ENCODE measurements around the gene PAK5.

Gene PAK5

DNA sequence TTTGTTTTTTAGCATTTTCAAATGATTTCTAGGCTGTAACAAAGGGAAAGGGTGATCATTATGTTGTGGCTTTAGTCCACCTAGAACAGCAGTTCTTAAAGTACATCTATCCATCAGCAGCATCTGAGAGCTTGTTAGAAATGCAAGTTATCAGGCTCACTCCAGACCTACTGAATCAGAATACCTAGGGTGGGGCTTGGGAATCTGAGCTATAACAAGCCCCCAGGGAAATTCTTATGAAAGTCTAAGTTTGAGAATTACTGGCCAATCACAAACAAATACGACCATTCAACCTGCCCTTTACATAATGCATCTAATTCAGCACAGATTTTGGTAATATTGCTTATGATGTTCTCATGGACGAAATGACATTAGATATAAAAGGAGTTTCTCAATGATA, 201.0 kb downstream of the PAK5 start:
- intact Hi-C loops (cut with DNase I; ENCODE audit: low total_unique reads) = no loop called here
- H3K4me3 ChIP-seq = no peak overlapping the region

GRCh38 chr20:9635750-9636149, 203.1 kb downstream of the PAK5 start:
- Histone ChIP-seq H3K27ac (no peak overlapping the region), H3K36me3 (no peaks in the 10 kb centered on the region), H3K9me3 (no peaks in the 10 kb centered on the region), H3K4me3 (no peak overlapping the region), H3K4me1 (no peaks in the 10 kb centered on the region), H3K27me3 (no peaks in the 10 kb centered on the region)
- TF ChIP-seq CTCF (IDR thresholded peaks at IDR 0.05) = no peak
- intact Hi-C loops (cut with DNase I; ENCODE audit: low total_unique reads) = no loop called here
- no peak for DNase-seq

More for the DNA sequence above, 201.0 kb downstream of the PAK5 start:
- TF ChIP-seq CTCF (IDR thresholded peaks at IDR 0.05) = no peak
- DNase-seq = no peak
- H3K9me3 ChIP-seq = no peaks in the 10 kb centered on the region
- H3K4me1 ChIP-seq = no peaks in the 10 kb centered on the region
- no peak overlapping the region for H3K27ac ChIP-seq
- H3K36me3 ChIP-seq = no peaks in the 10 kb centered on the region
- H3K27me3 ChIP-seq = no peaks in the 10 kb centered on the region

DNA sequence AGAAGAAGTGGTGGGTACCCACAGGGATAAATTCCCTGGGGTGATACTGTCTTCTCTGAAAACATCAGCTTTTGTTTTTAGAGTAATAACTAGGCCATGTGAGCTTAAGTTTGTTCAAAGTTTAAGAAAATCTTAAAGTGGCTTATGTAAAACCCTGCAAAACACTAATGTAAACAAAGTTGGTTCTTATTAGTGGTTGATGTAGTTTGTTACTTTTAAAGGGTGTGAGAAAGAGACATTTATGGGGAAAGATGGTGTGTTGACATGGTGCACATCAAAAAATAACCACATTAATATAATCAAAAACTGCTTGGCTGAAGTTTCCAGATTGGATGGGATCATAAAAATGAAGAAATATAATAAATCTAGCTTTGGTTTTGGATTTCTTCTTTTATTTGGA, 204.5 kb downstream of the PAK5 start:
- Histone ChIP-seq H3K27ac (no peak overlapping the region), H3K27me3 (no peaks in the 10 kb centered on the region), H3K36me3 (no peaks in the 10 kb centered on the region), H3K9me3 (no peaks in the 10 kb centered on the region), H3K4me1 (no peaks in the 10 kb centered on the region), H3K4me3 (no peak overlapping the region)
- intact Hi-C loops (cut with DNase I; ENCODE audit: low total_unique reads) = no loop called here
- DNase-seq = no peak
- TF ChIP-seq CTCF (IDR thresholded peaks at IDR 0.05) = no peak

GRCh38 chr20:9632991-9633390, 205.9 kb downstream of the PAK5 start:
- no peaks in the 10 kb centered on the region for H3K9me3 ChIP-seq
- no peaks in the 10 kb centered on the region for H3K27me3 ChIP-seq
- no peak overlapping the region for H3K27ac ChIP-seq
- no peaks in the 10 kb centered on the region for H3K36me3 ChIP-seq
- no peaks in the 10 kb centered on the region for H3K4me1 ChIP-seq
- no peak overlapping the region for H3K4me3 ChIP-seq
- intact Hi-C loops (cut with DNase I; ENCODE audit: low total_unique reads) = no loop called here
- no peak for TF ChIP-seq CTCF (IDR thresholded peaks at IDR 0.05)
- no peak for DNase-seq

- no peaks in the 10 kb centered on the region for H3K9me3 ChIP-seq
- no peak for TF ChIP-seq CTCF (IDR thresholded peaks at IDR 0.05)
- H3K27me3 ChIP-seq = no peaks in the 10 kb centered on the region
- H3K4me3 ChIP-seq = no peak overlapping the region
- intact Hi-C loops (cut with DNase I; ENCODE audit: low total_unique reads) = no loop called here
- H3K4me1 ChIP-seq = no peaks in the 10 kb centered on the region
- H3K36me3 ChIP-seq = no peaks in the 10 kb centered on the region
- no peak for DNase-seq
- H3K27ac ChIP-seq = no peak overlapping the region
These were observed 206.6 kb downstream of the PAK5 start for GRCh38 chr20:9632265-9632664.

- DNase-seq = no peak
- TF ChIP-seq CTCF (IDR thresholded peaks at IDR 0.05) = no peak
- H3K27me3 ChIP-seq = no peaks in the 10 kb centered on the region
- H3K4me1 ChIP-seq = no peaks in the 10 kb centered on the region
- no peaks in the 10 kb centered on the region for H3K9me3 ChIP-seq
- no peak overlapping the region for H3K4me3 ChIP-seq
- intact Hi-C loops (cut with DNase I; ENCODE audit: low total_unique reads) = no loop called here
- H3K36me3 ChIP-seq = no peaks in the 10 kb centered on the region
- H3K27ac ChIP-seq = no peak overlapping the region
These were observed 208.3 kb downstream of the PAK5 start for GRCh38 chr20:9630554-9630953.

Data from tibial artery (tissue), 4 donors.